HepG2 (cell line): ENCODE results near the gene RPH3AL. TPM values are rescaled to one million over a fixed set of nuclear protein-coding genes. Genes with fewer than 3 reads are reported as not detected.

Experiments
- ATAC-seq: fragments of 200-7000 bp; cut with Tn5 transposase; 3 replicates; pipeline ENCODE4 v1.9.1; 2020; ENCODE audit warnings: mild to moderate bottlenecking, moderate library complexity
- BruUV-seq: library from RNA; stranded (reverse); fragments of 400-500 nt; replicated peaks from 2 replicates; lab custom pipeline; 2021; lab: Mats Ljungman, UMichigan
- CTCF ChIA-PET: fragments of 300-600 bp; formaldehyde crosslinking; extraction: SDS; loops from one replicate; lab custom pipeline; 2021; ENCODE audit warnings: low total read pairs, inconsistent platforms, low intra/inter-chr PET ratio; lab: Yijun Ruan, JAX
- POLR2A ChIA-PET: fragments of 350-600 bp; sonication (Branson Sonifier 250); formaldehyde crosslinking; loops from one replicate; lab custom pipeline; 2020; ENCODE audit warnings: antibody characterized with exemption, inconsistent platforms; lab: Yijun Ruan, JAX
- DNase-seq: peaks from one replicate; pipeline ENCODE4 v3.0.0-alpha.2; 2015; ENCODE audit warnings: low spot score
- FAIRE-seq: peaks from 3 replicates; lab custom pipeline; 2011; peaks lifted over from hg19 to GRCh38; lab: Jason Lieb, UNC
- H2AFZ ChIP-seq: one replicate; pipeline ENCODE4 v1.6.1; 2011; ENCODE audit warnings: low read length, inconsistent platforms
- H3K27ac ChIP-seq: fragments of 300-600 bp; 3 replicates; pipeline ENCODE4 v1.8.0; 2011; ENCODE audit warnings: mixed run types, mild to moderate bottlenecking, mixed read lengths, low read length, inconsistent platforms; ENCODE audit not compliant: insufficient read depth; ENCODE audit errors: extremely low read length
- H3K27me3 ChIP-seq, 2 experiments: fragments of 200-600 bp in 1 of 2; 2 replicates in 1 of 2; 3 replicates in 1 of 2; pipeline versions ENCODE4 v1.6.0 to v1.8.0; 2011; ENCODE audit warnings: low read length in 2 of 2, mild to moderate bottlenecking in 2 of 2, moderate library complexity in 2 of 2, inconsistent platforms in 1 of 2; ENCODE audit not compliant: insufficient read depth in 2 of 2, control insufficient read depth in 1 of 2
- H3K36me3 ChIP-seq, 2 experiments: fragments of 200-600 bp in 1 of 2; replicated peaks in 1 of 2; 2 replicates in 1 of 2; 3 replicates in 1 of 2; pipeline versions ENCODE4 v1.5.1 to v1.8.0; 2011; ENCODE audit warnings: low read length in 2 of 2, inconsistent platforms in 1 of 2; ENCODE audit not compliant: insufficient read depth in 2 of 2, control insufficient read depth in 1 of 2
- H3K4me1 ChIP-seq: 2 replicates; pipeline ENCODE4 v1.5.1; 2012; ENCODE audit warnings: low read length, inconsistent platforms; ENCODE audit not compliant: insufficient read depth
- H3K4me2 ChIP-seq: 2 replicates; pipeline ENCODE4 v1.6.0; 2011; ENCODE audit warnings: low read depth, low read length, inconsistent platforms
- H3K4me3 ChIP-seq, 3 experiments: fragments of 200-600 bp in 1 of 3; sonication (generic), shearing (Covaris generic) in 1 of 3; replicated peaks in 1 of 3; 2 replicates each; pipeline ENCODE4 v1.5.1; 2011 to 2016; ENCODE audit warnings: low read length in 3 of 3, inconsistent platforms in 2 of 3, low read depth in 2 of 3, mild to moderate bottlenecking in 2 of 3, control low read depth in 1 of 3, mixed read lengths in 1 of 3; ENCODE audit not compliant: insufficient read depth in 1 of 3
- H3K79me2 ChIP-seq: one replicate; pipeline ENCODE4 v1.6.1; 2011; ENCODE audit warnings: low read length, inconsistent platforms; ENCODE audit not compliant: insufficient read depth
- H3K9ac ChIP-seq: 2 replicates; pipeline ENCODE4 v1.6.0; 2011; ENCODE audit warnings: mild to moderate bottlenecking, low read depth, low read length, inconsistent platforms; ENCODE audit not compliant: insufficient read depth
- H3K9me3 ChIP-seq: 2 replicates; pipeline ENCODE4 v1.5.1; 2012; ENCODE audit warnings: mild to moderate bottlenecking, low read length
- H4K20me1 ChIP-seq: 2 replicates; pipeline ENCODE4 v1.6.0; 2011; ENCODE audit warnings: inconsistent platforms, mild to moderate bottlenecking, low read length, moderate library complexity; ENCODE audit not compliant: insufficient read depth
- FLYWCH1 ChIP-seq: sonication (generic); formaldehyde crosslinking; IDR thresholded peaks from 2 replicates; pipeline ENCODE4 v1.8.1; 2023; ENCODE audit warnings: mild to moderate bottlenecking, missing genetic modification reagents
- GATAD2A ChIP-seq: IDR thresholded peaks from 2 replicates; pipeline ENCODE4 v1.6.1; 2016
- MBD4 ChIP-seq: IDR thresholded peaks from 2 replicates; pipeline ENCODE4 v1.6.1; 2012; ENCODE audit warnings: low read length, inconsistent platforms, borderline replicate concordance
- NFE2L1 ChIP-seq: sonication (generic); formaldehyde crosslinking; IDR thresholded peaks from 2 replicates; pipeline ENCODE4 v1.4.0; 2020; ENCODE audit warnings: missing genetic modification reagents, mild to moderate bottlenecking, borderline replicate concordance
- NR1H2 ChIP-seq: sonication (generic); formaldehyde crosslinking; IDR thresholded peaks from 2 replicates; pipeline ENCODE4 v1.8.1; 2022; ENCODE audit warnings: low read depth, missing genetic modification reagents, borderline replicate concordance
- ZBTB38 ChIP-seq: sonication (generic); formaldehyde crosslinking; IDR thresholded peaks from 2 replicates; pipeline ENCODE4 v1.5.1; 2020; ENCODE audit warnings: mild to moderate bottlenecking, missing genetic modification reagents
- ZBTB46 ChIP-seq: sonication (generic); formaldehyde crosslinking; IDR thresholded peaks from 2 replicates; pipeline ENCODE4 v1.4.0; 2020; ENCODE audit warnings: mild to moderate bottlenecking, missing genetic modification reagents, borderline replicate concordance
- ZNF33A ChIP-seq: sonication (generic); formaldehyde crosslinking; IDR thresholded peaks from 2 replicates; pipeline ENCODE4 v1.5.1; 2020; ENCODE audit warnings: missing genetic modification reagents, mild to moderate bottlenecking, moderate library complexity, borderline replicate concordance
- ZNF724P ChIP-seq: sonication (generic); formaldehyde crosslinking; IDR thresholded peaks from 2 replicates; pipeline ENCODE4 v1.8.0; 2022; ENCODE audit warnings: missing genetic modification reagents, borderline replicate concordance
- ZNF878 ChIP-seq: sonication (generic); formaldehyde crosslinking; IDR thresholded peaks from 2 replicates; pipeline ENCODE4 v1.8.1; 2023; ENCODE audit warnings: mild to moderate bottlenecking, missing genetic modification reagents, moderate library complexity
- ZSCAN31 ChIP-seq: sonication (generic); formaldehyde crosslinking; IDR thresholded peaks from 2 replicates; pipeline ENCODE4 v1.5.0; 2020; ENCODE audit warnings: low read depth, mild to moderate bottlenecking, missing genetic modification reagents
- WGBS: methylation state at CpG from one replicate; pipeline ENCODE4 v1.1.6; 2017; ENCODE audit warnings: low lambda C conversion rate; 5-methylcytosine and 5-hydroxymethylcytosine counted together
- in situ Hi-C: cut with HindIII; loops from 2 replicates; pipeline ENCODE4 v1.10.0; 2017; ENCODE audit warnings: low pct_unique_long_range_greater_than_20kb; ENCODE audit not compliant: extremely low pct_ligation_motif_present
- intact Hi-C: fragments of 100-400 bp; cut with micrococcal nuclease; formaldehyde crosslinking; loops from one replicate; pipeline ENCODE4 v1.10.0; 2022; ENCODE audit not compliant: unreplicated experiment
- polyA plus RNA-seq, 8 experiments: library from polyadenylated mRNA; depleted of rRNA in 3 of 8; stranded (reverse) in 7 of 8; unstranded in 1 of 8; fragments of >200 nt; fragmentation: Illumina TruSeq in 4 of 8; extraction: Trizol in 4 of 8; gene quantifications; 2 replicates each; pipeline versions ENCODE4 v1.2.1 to v1.2.3, GENCODE V29; 2011 to 2016; ENCODE audit warnings: low read depth in 4 of 8, missing spikeins in 1 of 8, mixed read lengths in 1 of 8; ENCODE audit not compliant: insufficient read depth in 1 of 8
- total RNA-seq, 5 experiments: library from RNA; depleted of rRNA; stranded (reverse); fragments of >200 nt; fragmentation: Illumina TruSeq; extraction: Trizol; gene quantifications; 2 replicates each; pipeline ENCODE4 v1.2.3, GENCODE V29; 2016; ENCODE audit warnings: low read depth in 1 of 5

The RPH3AL gene
- total and polyA plus RNA-seq, 2 of the 13 experiments (the other 11 are each of a cell fraction or from before 2014, with no cell fraction given): 7.8 to 16.4 TPM

GRCh38 chr17:396788-397187, 44.2 kb upstream of the RPH3AL start:
- Histone ChIP-seq H4K20me1 (no peaks in the 10 kb centered on the region), H3K9me3 (no peaks in the 10 kb centered on the region), H3K36me3 (no peaks in the 10 kb centered on the region), H3K4me3 (no peak overlapping the region), H3K4me1 (peaks cover 57% of the 10 kb centered on the region), H3K4me2 (no peak overlapping the region), H3K9ac (no peak overlapping the region), H2AFZ (no peak overlapping the region), H3K27ac (no peak overlapping the region), H3K27me3 (no peaks in the 10 kb centered on the region), H3K79me2 (no peaks in the 10 kb centered on the region)
- BruUV-seq: no TSS peak
- no peak for ATAC-seq
- ChIA-PET POLR2A (no interaction called here), CTCF (no interaction called here)
- in situ Hi-C loops: no loop called here
- intact Hi-C loops: no loop called here
- WGBS: 73% methylated on average over 6 of the region's 6 CpGs
- no peak for TF ChIP-seq ZNF724P (CRISPR knock-in tag)
- FAIRE-seq: no peak
- no peak for DNase-seq

GRCh38 chr17:395974-396373, 43.4 kb upstream of the RPH3AL start:
- no peaks in the 10 kb centered on the region for H4K20me1 ChIP-seq
- ChIA-PET POLR2A (no interaction called here), CTCF (no interaction called here)
- no peak for TF ChIP-seq NFE2L1 (CRISPR knock-in tag)
- TF ChIP-seq ZSCAN31 (CRISPR knock-in tag): no peak
- TF ChIP-seq ZNF33A: no peak
- TF ChIP-seq NR1H2: no peak
- TF ChIP-seq GATAD2A (CRISPR knock-in tag): no peak
- no peak for TF ChIP-seq MBD4
- TF ChIP-seq ZBTB46 (CRISPR knock-in tag): no peak
- no peak for TF ChIP-seq FLYWCH1 (CRISPR knock-in tag)
- TF ChIP-seq ZNF878 (CRISPR knock-in tag): no peak
- TF ChIP-seq ZBTB38: no peak
- no peaks in the 10 kb centered on the region for H3K79me2 ChIP-seq
- no peak overlapping the region for H3K27ac ChIP-seq
- no peaks in the 10 kb centered on the region; a peak in 1 of 5 replicates for H3K27me3 ChIP-seq
- in situ Hi-C loops (no loop called here), intact Hi-C loops (no loop called here)
- ATAC-seq (no peak), DNase-seq (no peak), FAIRE-seq (no peak)
- no peak overlapping the region for H3K4me2 ChIP-seq
- H3K9me3 ChIP-seq: no peaks in the 10 kb centered on the region
- H3K4me1 ChIP-seq: peaks cover 57% of the 10 kb centered on the region
- H3K4me3 ChIP-seq: no peak overlapping the region
- H2AFZ ChIP-seq: no peak overlapping the region
- BruUV-seq: no TSS peak
- 92% methylated on average over 2 of the region's 2 CpGs for WGBS
- H3K36me3 ChIP-seq: no peaks in the 10 kb centered on the region
- no peak overlapping the region for H3K9ac ChIP-seq
